Muscle layer of colon (tissue), 2 donors: ENCODE data around the gene RAB40C.

Experiments
- H3K27ac ChIP-seq: one replicate; pipeline ENCODE4 v1.7.0; 2013; ENCODE audit warnings: low read depth, mild to moderate bottlenecking, low read length, moderate library complexity
- H3K27me3 ChIP-seq, 2 donors: one replicate each; pipeline ENCODE4 v1.7.0; 2013; ENCODE audit warnings: low read length in 2 of 2, mild to moderate bottlenecking in 2 of 2; ENCODE audit not compliant: insufficient read depth in 2 of 2, control insufficient read depth in 1 of 2
- H3K36me3 ChIP-seq: one replicate; pipeline ENCODE4 v1.7.0; 2013; ENCODE audit warnings: mild to moderate bottlenecking, low read length; ENCODE audit not compliant: insufficient read depth
- H3K4me1 ChIP-seq: one replicate; pipeline ENCODE4 v1.7.0; 2013; ENCODE audit warnings: mild to moderate bottlenecking, low read length; ENCODE audit not compliant: insufficient read depth
- H3K4me3 ChIP-seq, 2 donors: one replicate each; pipeline ENCODE4 v1.7.0; 2013; ENCODE audit warnings: low read length in 2 of 2, low read depth in 1 of 2, mild to moderate bottlenecking in 1 of 2, moderate library complexity in 1 of 2
- H3K9ac ChIP-seq: one replicate; pipeline ENCODE4 v1.7.0; 2013; ENCODE audit warnings: low read length
- H3K9me3 ChIP-seq: one replicate; pipeline ENCODE4 v1.7.0; 2013; ENCODE audit warnings: mild to moderate bottlenecking, low read length
- donor health status: abdominal sarcoma.
- donor health status: Adenocarcinoma of cecum.

Gene RAB40C

GRCh38 chr16:641326-642188 is 51.7 kb downstream of the RAB40C start, which contains the start of gene MCRIP2:
MCRIP2 (plus strand) TSS chr16:641828; CDS start chr16:641992, 164 bp downstream.
- Histone ChIP-seq H3K9me3 (no peaks in the 10 kb centered on the region), H3K4me3 (peak within 1 kb of the TSS; percentile 68 to 91), H3K36me3 (no peaks in the 10 kb centered on the region), H3K27me3 (no peaks in the 10 kb centered on the region), H3K4me1 (peaks cover 9% of the 10 kb centered on the region), H3K9ac (peak within 1 kb of the TSS; percentile 84), H3K27ac (peak within 1 kb of the TSS; percentile 80)

DNA sequence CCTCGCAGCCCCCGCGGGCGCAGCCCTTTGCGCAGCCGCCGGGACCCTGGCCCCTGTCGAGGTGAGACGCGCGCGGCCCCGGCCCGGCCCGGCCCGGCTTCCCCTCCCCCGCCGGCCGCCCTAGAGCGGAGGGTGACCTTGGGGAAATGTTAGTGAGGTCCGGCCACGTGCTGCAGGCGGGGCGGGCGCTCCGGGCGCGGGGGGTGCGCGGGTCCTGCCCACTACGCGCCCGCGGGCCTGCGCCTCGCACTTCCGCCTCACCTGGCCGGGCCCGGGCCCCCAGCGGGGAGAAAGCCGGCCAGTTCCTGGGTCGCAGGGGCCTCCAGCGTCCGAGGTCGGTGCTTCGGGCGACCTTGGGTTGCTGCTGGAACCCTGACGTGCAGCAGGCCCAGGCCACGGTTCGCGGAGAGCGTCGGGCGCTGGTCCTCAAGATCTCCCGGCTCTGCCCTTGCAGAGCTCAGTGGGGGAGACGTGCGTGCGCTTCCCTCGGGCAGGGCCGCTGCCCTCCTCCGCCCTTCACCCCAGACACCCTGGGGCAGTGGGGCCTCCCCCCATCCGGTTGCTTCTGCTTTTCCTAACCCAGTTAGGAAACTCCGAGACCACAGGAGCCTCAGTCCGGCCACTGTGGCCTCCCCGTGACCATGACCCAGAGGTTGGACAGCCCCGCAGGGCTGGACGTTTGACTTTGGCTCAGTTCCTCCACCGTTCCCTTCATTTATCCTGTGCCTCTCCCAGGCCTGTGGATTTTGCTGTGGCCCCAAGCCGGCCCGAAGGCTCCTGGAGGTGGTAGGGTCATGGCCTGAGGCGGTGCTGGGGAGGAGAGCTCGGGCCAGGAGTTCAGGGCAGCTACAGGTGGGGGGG is 52.6 kb downstream of the RAB40C start:
- H3K4me1 ChIP-seq: peaks cover 16% of the 10 kb centered on the region
- H3K27ac ChIP-seq: peak overlapping the region; percentile 80
- H3K9ac ChIP-seq: peak overlapping the region; percentile 30

GRCh38 chr16:643050-643368 is 53.1 kb downstream of the RAB40C start:
- H3K9me3 ChIP-seq: no peaks in the 10 kb centered on the region
- H3K36me3 ChIP-seq: no peaks in the 10 kb centered on the region
- H3K4me1 ChIP-seq: peaks cover 21% of the 10 kb centered on the region
- H3K27ac ChIP-seq: peak overlapping the region; percentile 80
- H3K4me3 ChIP-seq: peak overlapping the region; percentile 68 to 91
- H3K27me3 ChIP-seq: no peaks in the 10 kb centered on the region
- peak overlapping the region; percentile 30 for H3K9ac ChIP-seq

More for the DNA sequence above, 52.6 kb downstream of the RAB40C start:
- no peaks in the 10 kb centered on the region for H3K27me3 ChIP-seq
- no peaks in the 10 kb centered on the region for H3K9me3 ChIP-seq
- no peaks in the 10 kb centered on the region for H3K36me3 ChIP-seq
- peak overlapping the region; percentile 68 to 91 for H3K4me3 ChIP-seq

GRCh38 chr16:644556-644955 is 54.7 kb downstream of the RAB40C start:
- Histone ChIP-seq H3K27ac (no peak overlapping the region), H3K9me3 (no peaks in the 10 kb centered on the region), H3K9ac (no peak overlapping the region), H3K4me1 (peaks cover 26% of the 10 kb centered on the region), H3K4me3 (no peak overlapping the region), H3K36me3 (no peaks in the 10 kb centered on the region), H3K27me3 (no peaks in the 10 kb centered on the region)

GRCh38 chr16:645852-646678 is 56.2 kb downstream of the RAB40C start:
- no peaks in the 10 kb centered on the region for H3K36me3 ChIP-seq
- H3K9ac ChIP-seq: no peak overlapping the region
- H3K4me3 ChIP-seq: no peak overlapping the region
- H3K27ac ChIP-seq: no peak overlapping the region
- H3K27me3 ChIP-seq: no peaks in the 10 kb centered on the region
- no peaks in the 10 kb centered on the region for H3K9me3 ChIP-seq
- peaks cover 36% of the 10 kb centered on the region for H3K4me1 ChIP-seq

- Histone ChIP-seq H3K27me3 (no peaks in the 10 kb centered on the region), H3K9me3 (no peaks in the 10 kb centered on the region), H3K36me3 (no peaks in the 10 kb centered on the region), H3K4me3 (no peak overlapping the region), H3K4me1 (peaks cover 36% of the 10 kb centered on the region), H3K27ac (no peak overlapping the region), H3K9ac (no peak overlapping the region)
Observed at GRCh38 chr16:646679-647172, 56.9 kb downstream of the RAB40C start.

- Histone ChIP-seq H3K4me3 (no peak overlapping the region), H3K4me1 (peaks cover 36% of the 10 kb centered on the region), H3K27me3 (no peaks in the 10 kb centered on the region), H3K9ac (no peak overlapping the region), H3K9me3 (no peaks in the 10 kb centered on the region), H3K36me3 (no peaks in the 10 kb centered on the region), H3K27ac (peak overlapping the region; percentile 92)
Observed at GRCh38 chr16:647173-647902, 57.5 kb downstream of the RAB40C start.

- no peaks in the 10 kb centered on the region for H3K9me3 ChIP-seq
- no peaks in the 10 kb centered on the region for H3K36me3 ChIP-seq
- peaks cover 28% of the 10 kb centered on the region for H3K4me1 ChIP-seq
- peak overlapping the region; percentile 86 for H3K9ac ChIP-seq
- no peaks in the 10 kb centered on the region for H3K27me3 ChIP-seq
- peak overlapping the region; percentile 86 to 95 for H3K4me3 ChIP-seq
- H3K27ac ChIP-seq: peak overlapping the region; percentile 92
Observed at GRCh38 chr16:648071-648780, 58.4 kb downstream of the RAB40C start.

DNA sequence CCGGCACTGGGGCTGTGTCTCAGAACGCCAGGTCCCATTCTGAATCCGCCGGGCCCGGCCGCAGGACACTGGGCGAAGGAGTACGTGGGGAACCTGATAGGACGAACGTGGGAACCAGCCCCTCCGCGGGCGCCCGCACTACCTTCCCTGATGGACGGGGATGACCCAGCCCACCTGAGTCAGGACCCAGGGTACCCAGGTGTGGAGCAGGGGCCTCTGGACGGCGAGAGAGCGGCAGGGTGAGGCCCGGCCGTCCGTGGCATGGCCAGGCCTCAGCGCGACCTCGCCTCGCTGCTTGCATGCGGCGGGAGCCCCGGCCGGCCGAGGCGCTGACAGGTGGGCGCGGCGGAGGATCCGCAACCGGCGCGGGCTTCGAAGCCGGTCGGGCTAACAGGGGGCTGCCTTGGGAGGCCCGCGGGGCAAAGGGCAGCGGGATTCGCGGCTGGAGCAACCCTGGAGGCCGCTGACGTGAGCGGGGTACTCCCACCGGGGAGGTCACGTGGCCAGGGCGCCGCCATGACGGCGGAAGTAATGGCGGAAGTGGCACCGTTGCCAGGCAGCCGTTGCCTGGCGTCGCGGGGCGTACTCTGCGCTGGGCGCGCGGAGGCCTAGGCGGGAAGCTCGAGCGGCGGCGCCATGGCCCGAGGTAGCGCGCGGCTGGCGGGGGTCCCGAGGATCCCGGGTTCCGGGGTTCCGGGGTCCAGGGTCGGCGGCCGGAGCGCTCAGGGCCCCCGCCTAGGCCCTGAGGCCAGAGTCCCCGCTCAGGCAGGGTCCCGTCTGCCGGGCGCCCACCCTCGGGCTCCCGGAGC is 59.1 kb downstream of the RAB40C start, which contains the start of gene WDR90:
Gene WDR90 (plus strand): TSS at position 585 of the 809 bp plus-strand sequence. CDS start 52 bp downstream, at position 637.
- Histone ChIP-seq H3K36me3 (no peaks in the 10 kb centered on the region), H3K27ac (peak within 1 kb of the TSS; percentile 92), H3K9ac (peak within 1 kb of the TSS; percentile 86), H3K27me3 (no peaks in the 10 kb centered on the region), H3K9me3 (no peaks in the 10 kb centered on the region), H3K4me3 (peak within 1 kb of the TSS; percentile 86 to 95), H3K4me1 (peaks cover 27% of the 10 kb centered on the region)
